Skeletal muscle tissue (tissue), 4 donors: ENCODE data around the gene TMEM129. TPM values are rescaled to one million over a fixed set of nuclear protein-coding genes. Genes with fewer than 3 reads are reported as not detected.

Experiments
- H3K27ac ChIP-seq: one replicate; pipeline ENCODE4 v1.7.0; 2013; ENCODE audit warnings: mild to moderate bottlenecking, low read depth, low read length, inconsistent platforms
- H3K27me3 ChIP-seq, 3 donors: one replicate each; pipeline ENCODE4 v1.7.0; 2013; ENCODE audit warnings: low read length in 3 of 3; ENCODE audit not compliant: control insufficient read depth in 3 of 3, insufficient read depth in 3 of 3
- H3K36me3 ChIP-seq, 3 donors: one replicate each; pipeline ENCODE4 v1.7.0; 2013; ENCODE audit warnings: low read length in 3 of 3; ENCODE audit not compliant: control insufficient read depth in 3 of 3, insufficient read depth in 3 of 3
- H3K4me1 ChIP-seq, 3 donors: one replicate each; pipeline ENCODE4 v1.7.0; 2013; ENCODE audit warnings: low read length in 3 of 3, mild to moderate bottlenecking in 3 of 3; ENCODE audit not compliant: control insufficient read depth in 3 of 3, insufficient read depth in 3 of 3
- H3K4me3 ChIP-seq, 3 donors: one replicate each; pipeline ENCODE4 v1.7.0; 2013; ENCODE audit warnings: low read length in 3 of 3
- H3K9ac ChIP-seq, 3 donors: one replicate each; pipeline ENCODE4 v1.7.0; 2013; ENCODE audit warnings: low read length in 3 of 3, mild to moderate bottlenecking in 3 of 3, moderate library complexity in 2 of 3, low read depth in 1 of 3
- H3K9me3 ChIP-seq, 3 donors: one replicate each; pipeline ENCODE4 v1.7.0; 2013; ENCODE audit warnings: low read length in 3 of 3; ENCODE audit not compliant: control insufficient read depth in 3 of 3
- total RNA-seq: library from RNA; depleted of rRNA; stranded (reverse); fragments of >200 nt; gene quantifications from one replicate; pipeline ENCODE4 v1.2.3, GENCODE V29; 2014
- donor health status: Osteomylitis.

Gene TMEM129
- 7.3 TPM for total RNA-seq

GRCh38 chr4:1721003-1721665 lies at the start of gene TMEM129, which contains the start of gene TACC3:
Gene TMEM129 (minus strand): TSS chr4:1721323. CDS start chr4:1720837, 486 bp downstream.
Gene TACC3 (plus strand): TSS chr4:1721521. CDS start chr4:1723422, 1,901 bp downstream.
- no peaks in the 10 kb centered on the region for H3K9me3 ChIP-seq
- H3K4me3 ChIP-seq, result peak within 1 kb of the TSS; percentile 88 to 97 (median 97)
- H3K9ac ChIP-seq, result peak within 1 kb of the TSS; percentile 91 to 95 (median 95)
- peaks cover 11 to 28% (median 17%) of the 10 kb centered on the region in 3 donors for H3K36me3 ChIP-seq
- peak within 1 kb of the TSS; percentile 86 for H3K27ac ChIP-seq
- no peaks in the 10 kb centered on the region for H3K27me3 ChIP-seq
- H3K4me1 ChIP-seq, result peaks cover 34 to 53% (median 38%) of the 10 kb centered on the region in 3 donors

GRCh38 chr4:1770791-1771231 lies 49.7 kb upstream of the TMEM129 start:
- peaks cover 0 to 2% (median 0%) of the 10 kb centered on the region in 3 donors for H3K4me1 ChIP-seq
- H3K36me3 ChIP-seq, result no peaks in the 10 kb centered on the region
- H3K9ac ChIP-seq, result no peak overlapping the region
- H3K27ac ChIP-seq, result no peak overlapping the region
- H3K4me3 ChIP-seq, result no peak overlapping the region
- H3K9me3 ChIP-seq, result no peaks in the 10 kb centered on the region
- peaks cover 14 to 25% (median 14%) of the 10 kb centered on the region in 3 donors for H3K27me3 ChIP-seq

- Histone ChIP-seq H3K4me1 (peaks cover 0 to 2% (median 0%) of the 10 kb centered on the region in 3 donors), H3K4me3 (no peak overlapping the region), H3K27me3 (peaks cover 14 to 25% (median 14%) of the 10 kb centered on the region in 3 donors), H3K9ac (no peak overlapping the region), H3K27ac (no peak overlapping the region), H3K36me3 (no peaks in the 10 kb centered on the region), H3K9me3 (no peaks in the 10 kb centered on the region)
Observed at GRCh38 chr4:1770245-1770644, 49.1 kb upstream of the TMEM129 start.

GRCh38 chr4:1769692-1770091 lies 48.6 kb upstream of the TMEM129 start:
- H3K27me3 ChIP-seq, result peaks cover 14 to 24% (median 16%) of the 10 kb centered on the region in 3 donors
- no peak overlapping the region for H3K27ac ChIP-seq
- H3K9ac ChIP-seq, result no peak overlapping the region
- H3K4me3 ChIP-seq, result no peak overlapping the region
- H3K4me1 ChIP-seq, result peaks cover 0 to 2% (median 0%) of the 10 kb centered on the region in 3 donors
- no peaks in the 10 kb centered on the region for H3K9me3 ChIP-seq
- no peaks in the 10 kb centered on the region for H3K36me3 ChIP-seq

- H3K4me3 ChIP-seq, result no peak overlapping the region
- H3K4me1 ChIP-seq, result peaks cover 0 to 7% (median 4%) of the 10 kb centered on the region in 3 donors
- H3K27me3 ChIP-seq, result peaks cover 10 to 22% (median 14%) of the 10 kb centered on the region in 3 donors
- no peak overlapping the region for H3K9ac ChIP-seq
- H3K36me3 ChIP-seq, result no peaks in the 10 kb centered on the region
- no peak overlapping the region for H3K27ac ChIP-seq
- no peaks in the 10 kb centered on the region for H3K9me3 ChIP-seq
Observed at GRCh38 chr4:1768367-1769034, 47.4 kb upstream of the TMEM129 start.

GRCh38 chr4:1767770-1768366 lies 46.7 kb upstream of the TMEM129 start:
- Histone ChIP-seq H3K27ac (no peak overlapping the region), H3K4me1 (peaks cover 0 to 7% (median 4%) of the 10 kb centered on the region in 3 donors), H3K4me3 (no peak overlapping the region), H3K9me3 (no peaks in the 10 kb centered on the region), H3K36me3 (no peaks in the 10 kb centered on the region), H3K27me3 (peaks cover 10 to 22% (median 17%) of the 10 kb centered on the region in 3 donors), H3K9ac (no peak overlapping the region)

GRCh38 chr4:1767061-1767769 lies 46.1 kb upstream of the TMEM129 start:
- Histone ChIP-seq H3K36me3 (no peaks in the 10 kb centered on the region), H3K27me3 (peaks cover 15 to 23% (median 22%) of the 10 kb centered on the region in 3 donors), H3K4me3 (no peak overlapping the region), H3K4me1 (peaks cover 0 to 7% (median 4%) of the 10 kb centered on the region in 3 donors), H3K9me3 (no peaks in the 10 kb centered on the region), H3K27ac (no peak overlapping the region), H3K9ac (no peak overlapping the region)

- H3K9me3 ChIP-seq, result no peaks in the 10 kb centered on the region
- peaks cover 18 to 24% (median 22%) of the 10 kb centered on the region in 3 donors for H3K27me3 ChIP-seq
- H3K36me3 ChIP-seq, result no peaks in the 10 kb centered on the region
- H3K4me1 ChIP-seq, result peaks cover 0 to 7% (median 4%) of the 10 kb centered on the region in 3 donors
- H3K27ac ChIP-seq, result no peak overlapping the region
- no peak overlapping the region for H3K9ac ChIP-seq
- no peak overlapping the region for H3K4me3 ChIP-seq
Observed at GRCh38 chr4:1766106-1767060, 45.3 kb upstream of the TMEM129 start.
